ENCODE data around the gene GOLGA6L10.
"Not testable (repeated sequence)": the region's sequence is repeated elsewhere in the genome, so short reads cannot be mapped to it uniquely, and the experiment has no call there.

The GOLGA6L10 gene

GRCh38 chr15:82349375-82349774, at the start of gene GOLGA6L10:
GOLGA6L10 (minus strand) TSS chr15:82349475; CDS start chr15:82349375, 100 bp downstream.
- DNase-seq, H3K27ac Mint-ChIP-seq, H3K4me1 Mint-ChIP-seq, CTCF ChIA-PET, H3K4me3 Mint-ChIP-seq, H3K36me3 Mint-ChIP-seq, H3K9me3 Mint-ChIP-seq: not testable (repeated sequence)
- H3K27me3 Mint-ChIP-seq: peaks cover 12% of the 10 kb centered on the region

DNA sequence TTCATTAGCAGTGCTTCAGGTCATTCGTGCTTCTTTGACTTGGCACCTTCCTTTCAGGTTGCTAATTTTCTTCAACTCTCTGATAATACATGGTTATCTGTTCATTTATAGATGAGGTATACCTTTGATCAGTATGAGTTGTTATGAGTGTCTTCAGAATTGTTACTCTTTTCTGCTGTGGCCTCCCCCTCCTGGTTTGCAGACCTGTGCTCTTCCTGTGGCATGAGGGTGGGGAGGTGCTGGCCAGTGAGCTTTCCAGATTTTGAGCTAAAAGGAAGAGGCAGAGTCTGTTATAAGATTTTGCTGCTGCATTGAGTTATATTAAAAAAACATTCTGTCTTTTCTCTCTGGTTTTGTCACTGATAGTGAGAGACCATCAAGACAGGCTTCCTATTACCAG, 49.5 kb upstream of the GOLGA6L10 start:
- H3K36me3 Mint-ChIP-seq: no peaks in the 10 kb centered on the region
- H3K27ac Mint-ChIP-seq: no peak overlapping the region
- peaks cover 7% of the 10 kb centered on the region for H3K4me1 Mint-ChIP-seq
- H3K27me3 Mint-ChIP-seq: no peaks in the 10 kb centered on the region
- no peaks in the 10 kb centered on the region for H3K9me3 Mint-ChIP-seq
- H3K4me3 Mint-ChIP-seq: no peak overlapping the region
- CTCF ChIA-PET: no interaction called here
- no peak for DNase-seq

DNA sequence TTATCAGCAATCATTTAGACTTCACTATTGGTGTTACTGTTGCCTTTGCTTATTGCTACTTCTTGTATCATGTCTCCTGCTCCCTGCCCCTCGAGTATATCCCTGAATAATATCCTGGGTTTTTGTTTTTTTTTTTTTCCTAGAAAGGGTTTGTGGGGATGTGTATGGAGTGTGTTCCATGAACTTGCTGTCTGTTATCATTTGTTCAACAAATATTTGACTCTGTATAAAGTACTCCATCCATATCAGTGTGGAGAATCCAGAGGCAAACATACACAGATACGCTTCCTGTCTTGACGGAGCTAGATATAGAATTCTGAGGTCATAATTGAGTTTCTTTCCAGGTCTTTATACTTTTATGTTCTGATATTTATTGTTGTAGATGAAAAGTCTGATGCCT, 48.5 kb upstream of the GOLGA6L10 start:
- no peaks in the 10 kb centered on the region for H3K9me3 Mint-ChIP-seq
- CTCF ChIA-PET: no interaction called here
- H3K4me1 Mint-ChIP-seq: peaks cover 7% of the 10 kb centered on the region
- no peak overlapping the region for H3K4me3 Mint-ChIP-seq
- no peak overlapping the region for H3K27ac Mint-ChIP-seq
- H3K27me3 Mint-ChIP-seq: no peaks in the 10 kb centered on the region
- no peaks in the 10 kb centered on the region for H3K36me3 Mint-ChIP-seq
- DNase-seq: no peak

DNA sequence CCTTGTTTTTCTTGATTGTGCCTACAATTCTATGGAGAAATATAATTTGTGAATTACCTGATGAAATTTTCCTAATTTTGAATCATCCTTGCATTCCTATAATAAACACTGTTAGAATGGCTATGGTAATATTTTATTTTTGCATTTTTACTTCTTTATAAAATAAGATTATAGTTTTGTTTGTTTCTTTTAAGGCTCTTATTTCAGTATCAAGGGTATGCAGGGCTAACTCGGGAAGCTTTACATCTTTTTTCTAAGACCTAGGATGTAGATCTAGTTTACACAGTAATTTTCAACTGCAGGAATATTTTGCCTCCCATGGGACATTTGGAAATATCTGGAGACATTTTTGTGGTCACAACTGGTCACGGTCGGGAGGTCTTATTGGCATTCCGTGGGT, 46.5 kb upstream of the GOLGA6L10 start:
- H3K27me3 Mint-ChIP-seq, DNase-seq, H3K4me1 Mint-ChIP-seq, H3K9me3 Mint-ChIP-seq, H3K27ac Mint-ChIP-seq, CTCF ChIA-PET, H3K4me3 Mint-ChIP-seq, H3K36me3 Mint-ChIP-seq: not testable (repeated sequence)

DNA sequence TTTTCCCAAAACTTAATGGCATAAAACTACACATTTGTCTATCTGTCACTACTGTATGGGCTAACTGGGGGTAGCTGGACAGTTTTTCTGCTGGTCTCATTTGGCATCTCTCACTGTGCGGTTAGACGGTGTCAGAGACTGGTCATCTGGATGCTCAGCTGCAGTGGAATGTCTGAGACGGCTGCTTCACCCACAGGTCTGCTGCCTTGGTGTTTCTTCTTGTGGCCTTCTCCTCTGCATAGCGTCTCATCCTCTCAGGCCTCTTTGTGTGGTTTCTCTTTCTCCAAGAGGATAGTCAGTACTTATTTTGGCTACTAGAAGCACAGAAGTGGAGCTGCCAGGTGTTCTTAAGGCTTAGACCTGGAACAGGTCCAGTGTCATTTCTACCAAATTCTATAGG, 44.4 kb upstream of the GOLGA6L10 start:
- no peak overlapping the region for H3K27ac Mint-ChIP-seq
- H3K36me3 Mint-ChIP-seq: no peaks in the 10 kb centered on the region
- H3K27me3 Mint-ChIP-seq: no peaks in the 10 kb centered on the region
- H3K9me3 Mint-ChIP-seq: no peaks in the 10 kb centered on the region
- no peak overlapping the region for H3K4me3 Mint-ChIP-seq
- H3K4me1 Mint-ChIP-seq: peaks cover 3% of the 10 kb centered on the region
- no peak for DNase-seq
- CTCF ChIA-PET: no interaction called here

GRCh38 chr15:82392077-82392476, 42.8 kb upstream of the GOLGA6L10 start:
- H3K27me3 Mint-ChIP-seq, H3K27ac Mint-ChIP-seq: not testable (repeated sequence)

DNA sequence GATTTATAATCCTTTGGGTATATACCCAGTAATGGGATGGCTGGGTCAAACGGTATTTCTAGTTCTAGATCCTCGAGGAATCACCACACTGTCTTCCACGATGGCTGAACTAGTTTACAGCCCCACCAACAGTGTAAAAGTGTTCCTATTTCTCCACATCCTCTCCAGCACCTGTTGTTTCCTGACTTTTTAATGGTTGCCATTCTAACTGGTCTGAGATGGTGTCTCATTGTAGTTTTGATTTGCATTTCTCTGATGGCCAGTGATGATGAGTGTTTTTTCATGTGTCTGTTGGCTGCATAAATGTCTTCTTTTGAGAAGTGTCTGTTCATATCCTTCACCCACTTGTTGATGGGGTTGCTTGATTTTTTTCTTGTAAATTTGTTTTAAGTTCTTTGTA, 40.9 kb upstream of the GOLGA6L10 start:
- H3K4me1 Mint-ChIP-seq, DNase-seq, H3K4me3 Mint-ChIP-seq, H3K9me3 Mint-ChIP-seq, H3K27ac Mint-ChIP-seq, H3K36me3 Mint-ChIP-seq, H3K27me3 Mint-ChIP-seq, CTCF ChIA-PET: not testable (repeated sequence)

More at GRCh38 chr15:82392077-82392476, 42.8 kb upstream of the GOLGA6L10 start:
- H3K9me3 Mint-ChIP-seq, DNase-seq, H3K4me1 Mint-ChIP-seq, H3K4me3 Mint-ChIP-seq, CTCF ChIA-PET, H3K36me3 Mint-ChIP-seq: not testable (repeated sequence)

- H3K27me3 Mint-ChIP-seq, H3K9me3 Mint-ChIP-seq, H3K36me3 Mint-ChIP-seq, DNase-seq, CTCF ChIA-PET, H3K27ac Mint-ChIP-seq, H3K4me1 Mint-ChIP-seq, H3K4me3 Mint-ChIP-seq: not testable (repeated sequence)
Observed at GRCh38 chr15:82387209-82387608, 37.9 kb upstream of the GOLGA6L10 start.

DNA sequence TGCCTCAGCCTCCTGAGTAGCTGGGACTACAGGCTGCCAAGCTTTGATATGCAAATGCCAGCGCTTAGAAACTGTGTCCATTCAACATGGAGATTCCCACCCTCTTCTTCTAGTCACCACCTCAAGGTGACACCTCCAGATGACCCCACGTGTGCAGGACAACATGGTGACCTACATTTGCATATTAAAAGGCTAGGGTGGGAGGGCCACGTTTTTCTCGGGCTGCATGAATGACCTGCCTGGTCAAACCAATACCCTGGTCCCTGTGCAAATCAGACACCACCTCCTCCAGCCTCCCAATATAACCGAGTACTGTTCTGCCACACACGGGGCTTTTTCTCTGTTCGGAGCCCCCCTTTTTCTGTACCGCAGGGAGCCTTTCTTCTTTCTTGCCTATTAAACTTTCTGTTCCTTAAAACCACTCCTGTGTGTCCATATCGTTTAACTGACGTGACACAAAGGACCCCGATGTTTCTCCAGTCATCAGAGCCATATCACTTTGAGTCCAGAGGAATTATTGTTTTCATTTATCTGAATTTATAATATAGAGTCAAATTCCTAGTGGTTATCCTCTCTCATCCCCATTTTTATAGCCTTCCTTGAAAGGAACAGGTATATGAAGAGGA, 32.2 kb upstream of the GOLGA6L10 start:
- H3K27me3 Mint-ChIP-seq, CTCF ChIA-PET, H3K4me1 Mint-ChIP-seq, H3K9me3 Mint-ChIP-seq, H3K27ac Mint-ChIP-seq, H3K36me3 Mint-ChIP-seq, DNase-seq, H3K4me3 Mint-ChIP-seq: not testable (repeated sequence)

DNA sequence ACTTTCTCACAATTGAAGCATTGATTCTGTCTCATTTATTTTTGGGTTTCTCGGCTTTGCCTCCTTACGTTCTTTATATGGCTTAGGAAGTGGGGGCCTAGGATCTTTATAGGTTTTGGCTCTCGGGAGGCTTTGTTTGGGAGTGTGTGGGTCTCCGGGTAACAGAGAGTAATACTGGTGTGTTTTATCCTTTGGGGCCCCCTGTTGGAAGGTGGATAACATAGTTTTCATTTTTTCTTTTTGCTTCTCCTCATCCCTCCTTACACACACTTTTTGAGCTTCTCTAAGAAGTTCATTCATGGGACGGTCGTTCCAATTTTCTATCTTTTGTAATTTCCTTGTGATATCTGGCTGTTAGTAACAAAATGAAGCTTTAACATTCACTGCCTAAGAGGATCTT, 30.3 kb upstream of the GOLGA6L10 start:
- CTCF ChIA-PET, H3K9me3 Mint-ChIP-seq, H3K27me3 Mint-ChIP-seq, H3K36me3 Mint-ChIP-seq, H3K4me1 Mint-ChIP-seq, H3K4me3 Mint-ChIP-seq, H3K27ac Mint-ChIP-seq, DNase-seq: not testable (repeated sequence)

DNA sequence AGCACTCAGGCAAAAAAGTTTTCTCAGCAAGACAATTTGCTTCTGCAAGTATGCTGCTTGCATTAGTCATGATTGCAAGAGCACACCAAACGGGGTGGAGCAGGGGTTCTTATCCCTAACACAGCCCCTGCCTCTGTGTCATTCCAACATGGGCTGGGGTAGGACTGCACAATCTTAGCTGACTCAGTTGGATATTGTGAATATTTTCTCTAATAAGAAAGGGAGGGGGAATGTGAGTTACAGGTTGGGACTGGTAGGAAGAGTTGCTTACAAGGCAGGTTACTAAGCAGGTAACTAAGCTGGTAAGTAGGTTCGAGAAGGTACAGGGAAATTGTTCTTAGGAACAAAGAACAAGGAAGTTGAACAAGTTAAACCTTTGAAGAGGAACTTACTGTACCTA, 24.4 kb upstream of the GOLGA6L10 start:
- DNase-seq, H3K27ac Mint-ChIP-seq, H3K27me3 Mint-ChIP-seq, H3K9me3 Mint-ChIP-seq, H3K4me1 Mint-ChIP-seq, H3K4me3 Mint-ChIP-seq, H3K36me3 Mint-ChIP-seq, CTCF ChIA-PET: not testable (repeated sequence)

GRCh38 chr15:82371656-82372055, 22.4 kb upstream of the GOLGA6L10 start:
- Mint-ChIP-seq H3K4me1 (peaks cover 2% of the 10 kb centered on the region), H3K9me3 (no peaks in the 10 kb centered on the region), H3K27ac (no peak overlapping the region), H3K27me3 (no peaks in the 10 kb centered on the region), H3K36me3 (no peaks in the 10 kb centered on the region), H3K4me3 (no peak overlapping the region)
- no peak for DNase-seq
- CTCF ChIA-PET: interaction anchor here (0.7 kb wide), 1 partner anchor 478 kb away, joined by 3 read pairs; no protein-coding TSS in a partner anchor

DNA sequence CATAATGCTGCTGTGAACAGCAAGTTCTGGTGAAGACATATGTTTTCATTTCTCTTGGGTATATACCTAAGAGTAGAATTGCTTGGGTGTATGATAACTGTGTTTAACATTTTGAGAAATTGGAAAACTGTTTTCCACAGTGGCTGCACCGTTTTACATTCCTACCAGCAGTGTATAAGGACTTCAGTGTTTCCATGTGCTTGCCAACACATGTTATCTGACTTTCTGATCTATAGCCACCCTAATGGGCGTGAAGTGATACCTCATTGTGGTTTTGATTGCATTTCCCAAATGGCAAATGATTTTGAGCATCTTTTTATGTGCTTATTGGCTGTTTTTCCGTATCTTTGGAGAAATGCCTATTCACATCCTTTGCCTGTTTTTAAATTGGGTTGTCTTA, 18.5 kb upstream of the GOLGA6L10 start:
- DNase-seq, H3K36me3 Mint-ChIP-seq, H3K4me3 Mint-ChIP-seq, H3K4me1 Mint-ChIP-seq, CTCF ChIA-PET, H3K9me3 Mint-ChIP-seq, H3K27me3 Mint-ChIP-seq, H3K27ac Mint-ChIP-seq: not testable (repeated sequence)

GRCh38 chr15:82365692-82366323, 16.5 kb upstream of the GOLGA6L10 start:
- H3K27me3 Mint-ChIP-seq, H3K27ac Mint-ChIP-seq, H3K36me3 Mint-ChIP-seq, CTCF ChIA-PET, H3K4me3 Mint-ChIP-seq, H3K4me1 Mint-ChIP-seq, H3K9me3 Mint-ChIP-seq: not testable (repeated sequence)
- peak; percentile 44 for DNase-seq

DNA sequence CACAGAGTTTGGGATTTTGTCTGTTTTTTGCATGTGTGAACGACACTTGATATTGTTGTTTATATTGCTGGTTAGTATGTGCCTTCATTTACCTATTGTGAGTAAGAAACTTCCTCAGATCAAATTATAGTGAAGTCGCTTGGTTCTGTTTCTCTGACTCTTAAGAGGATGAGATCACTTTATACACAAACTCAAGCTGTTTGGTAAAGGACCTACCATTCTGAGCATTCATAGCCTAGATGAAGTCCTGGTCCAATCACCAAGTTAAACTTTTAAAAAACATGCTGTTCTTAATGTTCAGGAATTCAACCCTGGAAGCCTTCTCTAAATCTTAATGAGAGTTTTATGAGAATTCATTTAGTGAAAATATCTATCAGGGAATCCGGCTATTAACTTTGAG, 15.3 kb upstream of the GOLGA6L10 start:
- CTCF ChIA-PET, H3K9me3 Mint-ChIP-seq: not testable (repeated sequence)

GRCh38 chr15:82362790-82363189, 13.5 kb upstream of the GOLGA6L10 start:
- H3K36me3 Mint-ChIP-seq, H3K27me3 Mint-ChIP-seq, CTCF ChIA-PET, H3K4me3 Mint-ChIP-seq, H3K27ac Mint-ChIP-seq, H3K4me1 Mint-ChIP-seq, DNase-seq, H3K9me3 Mint-ChIP-seq: not testable (repeated sequence)

More for the DNA sequence above, 15.3 kb upstream of the GOLGA6L10 start:
- not testable (repeated sequence) for H3K27ac Mint-ChIP-seq, H3K4me3 Mint-ChIP-seq, H3K27me3 Mint-ChIP-seq, H3K36me3 Mint-ChIP-seq, H3K4me1 Mint-ChIP-seq, DNase-seq

Data from activated naive CD4-positive, alpha-beta T cell treated with anti-CD3 and anti-CD28 coated beads, Interleukin-2, amount 10 ng/mL, durations not matched to agents 7 days and 5 days (primary cell).